CD4-positive, alpha-beta T cell treated with Interleukin-15 for 4 hours (primary cell): ENCODE measurements around the gene GBF1.

Experiments
- DNase-seq: peaks from one replicate; pipeline ENCODE4 v3.0.0-alpha.2; 2020; ENCODE audit warnings: low spot score

GBF1 gene

GRCh38 chr10:102408131-102408727, 162.9 kb downstream of the GBF1 start:
- DNase-seq: no peak

- DNase-seq: peak; percentile 62
Observed at GRCh38 chr10:102408728-102409603, 163.6 kb downstream of the GBF1 start.

GRCh38 chr10:102409604-102410428, 164.5 kb downstream of the GBF1 start:
- no peak for DNase-seq

- DNase-seq: no peak
Observed at GRCh38 chr10:102410429-102411073, 165.2 kb downstream of the GBF1 start.

GRCh38 chr10:102411341-102412255, 166.3 kb downstream of the GBF1 start:
- no peak for DNase-seq

- DNase-seq: no peak
Observed at GRCh38 chr10:102412293-102412692, 167.0 kb downstream of the GBF1 start.

GRCh38 chr10:102413053-102413705, 167.8 kb downstream of the GBF1 start:
- DNase-seq: peak; percentile 38

- DNase-seq: no peak
Observed at GRCh38 chr10:102413806-102414561, 168.7 kb downstream of the GBF1 start.

- no peak for DNase-seq
Observed at GRCh38 chr10:102414749-102415148, 169.4 kb downstream of the GBF1 start.

- no peak for DNase-seq
Observed at GRCh38 chr10:102416283-102416682, 171.0 kb downstream of the GBF1 start.

- no peak for DNase-seq
Observed at GRCh38 chr10:102416695-102417094, 171.4 kb downstream of the GBF1 start.

- DNase-seq: no peak
Observed at GRCh38 chr10:102418622-102419268, 173.4 kb downstream of the GBF1 start, which contains the start of gene PSD. Gene PSD, minus strand, starts transcription at chr10:102418785. Its CDS starts 1,747 bp downstream, at chr10:102417038.

- DNase-seq: peak; percentile 62
Observed at GRCh38 chr10:102419269-102420180, 174.2 kb downstream of the GBF1 start.

GRCh38 chr10:102420181-102420713, 174.9 kb downstream of the GBF1 start:
- no peak for DNase-seq

- DNase-seq: peak; percentile 97
Observed at GRCh38 chr10:102420714-102421506, 175.6 kb downstream of the GBF1 start, which contains the start of gene FBXL15. Gene FBXL15, plus strand, starts transcription at chr10:102420836. Its CDS starts 294 bp downstream, at chr10:102421130.

- DNase-seq: no peak
Observed at GRCh38 chr10:102421507-102421756, 176.1 kb downstream of the GBF1 start.
